HT1080 (cell line): Measurements from ENCODE around the gene LSM12. TPM values are rescaled to one million over a fixed set of nuclear protein-coding genes. Genes with fewer than 3 reads are reported as not detected.

Experiments used
- DNase-seq: peaks from one replicate; pipeline ENCODE4 v3.0.0-alpha.2; 2015; ENCODE audit warnings: low read depth
- small RNA-seq: library from RNA; depleted of rRNA; stranded (forward); fragments of <200 nt; gene quantifications from one replicate; pipeline ENCODE3, GENCODE V24; 2014
- total RNA-seq: library from RNA; depleted of rRNA; stranded (reverse); fragments of >200 nt; shearing (Covaris generic); gene quantifications from 2 replicates; pipeline ENCODE4 v1.2.3, GENCODE V29; 2014; rRNA removed

LSM12 gene
- total RNA-seq, 1 experiment from 2014 or later = 92.3 TPM

DNA sequence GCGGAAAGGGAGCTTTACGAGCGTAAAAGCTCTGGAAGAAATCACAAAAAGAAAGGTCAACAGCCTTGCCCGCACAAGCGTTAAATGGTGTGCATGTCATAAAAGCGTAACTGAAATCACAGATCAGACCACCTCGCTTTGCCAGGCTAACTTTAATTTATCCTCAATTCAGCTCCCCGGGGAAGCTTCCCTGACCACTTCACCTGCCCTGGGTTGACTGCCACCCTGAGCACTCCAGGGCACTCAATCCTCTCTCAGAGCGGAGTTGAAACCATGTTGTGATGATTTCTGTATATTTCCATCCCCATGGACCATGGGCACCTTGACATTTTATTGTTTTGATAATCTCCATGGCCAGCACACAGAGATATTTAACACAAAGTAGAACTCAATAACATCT lies 78.2 kb downstream of the LSM12 start:
- no peak for DNase-seq

DNA sequence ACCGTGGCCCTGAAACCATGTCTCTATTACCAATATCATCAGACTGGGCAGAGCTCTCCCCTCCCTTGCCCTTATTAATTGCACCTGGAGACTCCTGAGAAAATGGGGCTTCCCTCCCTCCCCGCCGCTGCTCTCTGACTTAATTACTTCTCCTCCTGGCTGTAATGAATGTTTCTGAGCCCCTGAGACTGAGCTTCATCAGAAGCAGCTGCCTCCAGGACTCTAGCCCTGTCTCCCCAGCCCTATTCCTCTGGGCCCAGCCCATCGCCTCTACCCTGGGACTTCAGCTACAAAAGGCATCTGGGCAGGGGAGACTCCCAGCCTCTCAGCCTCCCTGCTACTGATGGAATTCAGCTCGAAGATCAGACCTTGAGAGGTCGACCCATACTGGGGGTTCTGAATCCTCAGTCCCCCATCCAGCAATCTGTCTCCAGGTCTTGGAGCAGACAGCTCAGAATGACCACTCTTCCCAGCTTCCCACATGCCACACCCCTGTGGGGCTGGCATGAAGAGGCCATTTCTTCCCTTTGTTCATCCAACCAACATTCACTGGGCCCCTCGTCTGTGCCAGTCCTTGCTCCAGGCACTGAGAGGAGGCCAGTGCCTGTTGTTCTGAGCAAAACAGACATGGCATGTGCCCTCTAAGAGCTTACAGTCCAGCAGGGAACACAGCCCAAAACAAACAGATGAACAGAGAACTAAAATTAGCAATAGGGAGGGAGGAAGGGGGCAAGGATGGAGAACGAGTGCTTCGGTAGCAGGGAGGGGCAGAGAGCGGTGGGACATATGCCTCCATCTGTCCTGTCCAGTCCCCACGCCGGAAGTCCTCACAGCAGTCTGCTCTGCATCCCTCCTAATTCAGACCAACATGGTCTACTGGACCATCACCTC lies 79.1 kb downstream of the LSM12 start:
- no peak for DNase-seq

DNA sequence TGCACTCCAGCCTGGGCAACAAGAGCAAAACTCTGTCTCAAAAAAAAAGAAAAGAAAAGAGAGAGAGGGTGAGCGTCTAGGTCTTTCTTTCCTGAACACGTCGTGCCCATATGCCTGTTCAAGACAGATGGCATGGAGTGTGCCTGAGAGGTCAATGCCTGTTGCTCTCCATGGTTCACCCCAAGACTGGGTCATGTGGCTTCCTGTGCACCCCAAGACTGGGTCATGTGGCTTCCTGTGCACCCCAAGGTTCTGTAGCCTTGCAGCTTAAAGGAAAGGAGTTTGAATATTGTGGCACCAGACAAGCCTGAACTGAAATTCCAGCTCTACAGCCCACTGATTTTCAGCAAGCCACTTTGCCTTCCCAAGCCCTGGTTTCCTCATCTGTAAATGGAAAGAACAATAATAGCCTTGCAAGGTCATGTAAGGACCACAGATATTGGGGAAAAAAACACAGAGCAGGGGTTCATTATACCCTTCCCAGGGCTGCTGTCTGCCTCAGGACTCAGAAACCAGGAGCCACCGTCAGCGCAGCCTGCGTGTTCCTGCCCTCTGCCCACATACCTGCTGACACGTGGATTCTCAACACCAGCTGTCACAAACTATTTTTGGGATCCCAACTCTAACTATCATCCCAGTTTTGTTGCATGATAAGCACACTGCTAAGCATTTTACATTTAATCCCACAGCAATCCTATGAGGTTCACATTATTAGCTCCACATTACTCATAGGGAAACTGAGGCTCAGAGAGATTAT lies 80.1 kb downstream of the LSM12 start:
- DNase-seq = no peak

DNA sequence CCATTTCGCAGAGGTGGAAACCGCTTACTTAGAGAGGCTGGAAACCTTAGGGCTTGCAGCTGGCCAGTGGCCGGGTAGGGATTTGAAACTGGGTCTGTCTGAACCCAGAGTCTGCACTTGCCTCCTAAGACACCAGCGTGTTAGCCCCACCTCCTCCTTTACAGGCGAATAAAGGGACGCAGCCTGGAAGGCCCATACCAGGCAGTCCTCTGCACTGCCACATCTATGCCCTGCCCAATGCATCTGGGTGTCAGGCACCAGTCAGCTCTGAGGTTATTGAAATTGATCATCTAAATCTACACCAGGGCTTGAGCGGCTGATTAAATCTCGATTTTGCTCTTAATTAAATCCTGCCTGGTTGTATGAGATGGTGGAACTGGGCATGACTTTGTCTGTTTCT lies 82.0 kb downstream of the LSM12 start:
- no peak for DNase-seq

Small RNA genes lying within 50 kb of the gene (small RNA-seq; reads per million reads assigned to genes)
- 0.98 reads per million, percentile 73 among the genes with 10 or more reads in this experiment for gene RF00012

Other genes with a start within 250 kb of the LSM12 start
- 10.6 and 12.5 TPM in 2 replicates for gene MPP3, start 233.5 kb downstream of the LSM12 start, total RNA-seq
- not detected in 2 replicates for gene CD300LG, start 219.5 kb downstream of the LSM12 start, total RNA-seq
- gene MPP2, start 159.1 kb downstream of the LSM12 start, total RNA-seq = 0.27 and 0.37 TPM in 2 replicates
- gene PPY, start 124.2 kb downstream of the LSM12 start, total RNA-seq = not detected in 2 replicates
- gene PYY, start 112.7 kb downstream of the LSM12 start, total RNA-seq = not detected in 2 replicates
- 2.6 and 3.3 TPM in 2 replicates for gene NAGS, start 62.0 kb downstream of the LSM12 start, total RNA-seq
- 48.2 and 56.1 TPM in 2 replicates for gene TMEM101, start 51.7 kb downstream of the LSM12 start, total RNA-seq
- gene G6PC3, start 4.1 kb upstream of the LSM12 start, total RNA-seq = 67.9 and 101 TPM in 2 replicates
- 27.8 and 30.0 TPM in 2 replicates for gene HDAC5, start 57.0 kb upstream of the LSM12 start, total RNA-seq
- gene HROB, start 75.3 kb upstream of the LSM12 start, total RNA-seq = 11.1 and 12.3 TPM in 2 replicates
- gene ASB16, start 104.0 kb upstream of the LSM12 start, total RNA-seq = not detected in 2 replicates
- gene TMUB2, start 120.3 kb upstream of the LSM12 start, total RNA-seq = 28.6 and 35.1 TPM in 2 replicates
- 46.7 and 48.5 TPM in 2 replicates for gene ATXN7L3, start 133.2 kb upstream of the LSM12 start, total RNA-seq
- gene UBTF, start 153.0 kb upstream of the LSM12 start, total RNA-seq = 70.0 and 82.3 TPM in 2 replicates
- not detected in 2 replicates for gene SLC4A1, start 201.5 kb upstream of the LSM12 start, total RNA-seq
- gene RUNDC3A, start 241.9 kb upstream of the LSM12 start, total RNA-seq = 0.31 and 1.9 TPM in 2 replicates